Measurements from ENCODE around the gene BRD7.

GRCh38 chr16:50274326-50275097 lies 94.3 kb downstream of the BRD7 start:
- TF ChIP-seq POLR2A (IDR thresholded peaks at IDR 0.05) (no peak), CTCF (IDR thresholded peaks at IDR 0.05) (no peak)
